GF-D8 (cell line): Measurements from ENCODE around the gene RNU5B-1.

Experiments
- DNase-seq: peaks from one replicate; lab custom pipeline; 2025; lab: John Stamatoyannopoulos, UW

RNU5B-1 gene

GRCh38 chr15:65328506-65329287, 24.2 kb downstream of the RNU5B-1 start:
- no peak for DNase-seq

- DNase-seq = no peak
These were observed 25.0 kb downstream of the RNU5B-1 start for GRCh38 chr15:65329288-65329983.

GRCh38 chr15:65329984-65330735, 25.7 kb downstream of the RNU5B-1 start:
- no peak for DNase-seq

GRCh38 chr15:65330934-65331645, 26.6 kb downstream of the RNU5B-1 start:
- DNase-seq = no peak

- DNase-seq = no peak
These were observed 27.3 kb downstream of the RNU5B-1 start for GRCh38 chr15:65331811-65332210.

GRCh38 chr15:65332391-65333147, 28.1 kb downstream of the RNU5B-1 start:
- DNase-seq = no peak

- DNase-seq = no peak
These were observed 28.8 kb downstream of the RNU5B-1 start for GRCh38 chr15:65333148-65333820.

GRCh38 chr15:65333856-65334255, 29.4 kb downstream of the RNU5B-1 start:
- no peak for DNase-seq

- DNase-seq = no peak
These were observed 30.2 kb downstream of the RNU5B-1 start for GRCh38 chr15:65334586-65335231.

GRCh38 chr15:65335278-65336055, 31.0 kb downstream of the RNU5B-1 start:
- no peak for DNase-seq

GRCh38 chr15:65336493-65337435, 32.3 kb downstream of the RNU5B-1 start:
- no peak for DNase-seq

GRCh38 chr15:65337436-65338070, 33.1 kb downstream of the RNU5B-1 start:
- DNase-seq = no peak

GRCh38 chr15:65338366-65338765, 33.9 kb downstream of the RNU5B-1 start:
- DNase-seq = no peak

GRCh38 chr15:65338823-65339222, 34.3 kb downstream of the RNU5B-1 start:
- DNase-seq = no peak

GRCh38 chr15:65339416-65339815, 34.9 kb downstream of the RNU5B-1 start:
- no peak for DNase-seq

- no peak for DNase-seq
These were observed 35.4 kb downstream of the RNU5B-1 start for GRCh38 chr15:65339920-65340319.

- DNase-seq = no peak
These were observed 38.0 kb downstream of the RNU5B-1 start for GRCh38 chr15:65342493-65342892.
